ENCODE data around the gene RNASEH2A.

Gene RNASEH2A

DNA sequence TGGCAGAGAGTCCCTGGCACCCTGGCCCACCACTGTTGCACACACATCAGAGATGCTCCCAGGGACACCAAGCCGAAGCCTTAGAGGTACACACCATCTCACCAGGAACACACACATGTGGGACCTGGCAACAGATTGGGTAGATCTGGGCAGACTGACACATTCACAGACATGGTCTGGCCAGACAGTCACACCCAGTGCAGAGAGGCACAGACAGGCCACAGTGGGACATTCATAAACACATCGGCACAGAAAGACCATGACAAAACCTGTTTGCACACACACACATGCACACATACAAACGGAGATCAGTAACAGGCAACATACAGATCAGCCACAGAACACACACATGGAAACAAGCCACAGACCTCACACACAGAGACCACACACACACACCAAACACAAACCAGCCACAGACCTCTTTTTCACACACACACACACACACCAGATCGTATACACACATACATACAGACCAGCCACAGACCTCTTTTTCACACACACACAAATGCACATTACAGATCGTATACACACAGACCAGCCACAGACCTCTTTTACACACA lies 21.4 kb upstream of the RNASEH2A start:
- ATAC-seq (replicated peaks; ENCODE audit: extremely low read depth, poor library complexity, severe bottlenecking) (peak; percentile 20), DNase-seq (ENCODE audit: low spot score in 2 of 2) (peak in 1 of 2 donors; percentile 71)
- Mint-ChIP-seq H3K27ac (ENCODE audit: low read depth) (no peak overlapping the region), H3K9me3 (no peaks in the 10 kb centered on the region), H3K27me3 (no peaks in the 10 kb centered on the region), H3K36me3 (ENCODE audit: insufficient read depth) (peaks cover 14% of the 10 kb centered on the region), H3K4me1 (peaks cover 15% of the 10 kb centered on the region), H3K4me3 (no peak overlapping the region)

DNA sequence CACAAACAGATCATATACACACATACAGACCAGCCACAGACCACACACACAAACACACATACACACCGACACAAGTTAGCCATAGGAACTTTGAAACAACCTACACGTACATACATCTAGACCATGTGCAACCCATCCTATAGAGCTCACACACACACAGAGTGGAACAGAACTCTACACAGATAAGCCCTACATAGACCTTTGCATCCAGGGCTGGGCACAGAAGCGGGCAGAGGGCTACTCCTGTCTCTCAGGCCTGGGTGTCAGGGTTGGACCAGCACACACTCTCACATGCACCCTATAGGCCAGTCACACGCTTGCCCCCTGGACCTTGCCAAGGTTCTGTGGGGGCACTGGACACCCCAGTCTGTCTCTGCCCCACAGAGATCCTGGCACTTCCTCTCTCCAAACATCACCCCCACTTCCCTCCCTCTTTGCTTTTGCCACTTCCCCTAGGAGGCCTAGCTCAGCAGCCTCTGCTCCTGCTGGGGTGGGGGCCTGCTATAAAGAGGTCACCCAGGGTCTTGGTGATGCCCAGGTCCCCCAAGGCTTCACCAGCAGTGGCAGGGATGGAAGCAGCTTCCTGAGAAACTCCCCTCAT lies 20.9 kb upstream of the RNASEH2A start:
- H3K9me3 Mint-ChIP-seq: no peaks in the 10 kb centered on the region
- no peak for DNase-seq (ENCODE audit: low spot score in 2 of 2)
- no peaks in the 10 kb centered on the region for H3K27me3 Mint-ChIP-seq
- ATAC-seq (replicated peaks; ENCODE audit: extremely low read depth, poor library complexity, severe bottlenecking): no peak
- H3K4me3 Mint-ChIP-seq: no peak overlapping the region
- H3K4me1 Mint-ChIP-seq: peaks cover 19% of the 10 kb centered on the region
- H3K36me3 Mint-ChIP-seq (ENCODE audit: insufficient read depth): peaks cover 18% of the 10 kb centered on the region
- no peak overlapping the region for H3K27ac Mint-ChIP-seq (ENCODE audit: low read depth)

DNA sequence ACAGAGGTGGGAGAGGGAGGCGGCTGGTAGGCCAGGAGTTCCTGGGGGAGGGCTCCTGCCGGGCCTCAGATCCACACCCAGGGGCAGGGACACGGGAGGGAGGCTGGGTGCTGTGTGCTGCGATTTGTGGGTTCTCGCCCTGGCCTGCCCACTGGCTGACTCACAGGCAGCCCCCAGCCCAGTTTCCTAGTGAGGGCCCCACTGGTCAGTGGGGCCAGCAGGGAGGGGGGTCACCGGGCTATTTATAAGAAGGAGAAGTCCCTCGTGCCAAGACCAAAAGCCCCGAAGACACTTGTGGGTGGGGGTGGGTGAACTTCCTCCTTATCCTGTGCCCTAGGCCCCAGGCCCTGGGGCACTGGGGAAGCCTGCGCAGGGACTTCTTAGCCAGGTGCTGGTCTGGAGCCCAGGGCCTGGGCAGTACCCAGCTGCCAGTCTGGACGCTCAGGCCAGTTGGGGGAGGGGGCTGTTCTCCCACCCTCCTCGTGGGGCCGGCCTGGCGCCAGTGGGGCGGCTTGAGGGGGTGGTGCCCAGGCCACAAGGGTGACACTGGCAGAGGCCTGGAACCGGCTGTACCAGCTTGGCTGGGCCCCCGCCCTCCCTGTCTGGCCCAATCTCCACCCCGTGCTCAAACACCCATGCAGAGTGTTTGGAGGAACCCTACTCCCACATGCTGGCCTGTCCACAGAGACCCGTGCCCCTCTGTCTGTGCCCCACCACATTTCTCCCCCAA lies 20.1 kb upstream of the RNASEH2A start:
- peaks cover 24% of the 10 kb centered on the region for H3K36me3 Mint-ChIP-seq (ENCODE audit: insufficient read depth)
- no peak overlapping the region for H3K27ac Mint-ChIP-seq (ENCODE audit: low read depth)
- H3K27me3 Mint-ChIP-seq: no peaks in the 10 kb centered on the region
- ATAC-seq (replicated peaks; ENCODE audit: extremely low read depth, poor library complexity, severe bottlenecking) (no peak), DNase-seq (ENCODE audit: low spot score in 2 of 2) (no peak)
- H3K4me3 Mint-ChIP-seq: no peak overlapping the region
- no peaks in the 10 kb centered on the region for H3K9me3 Mint-ChIP-seq
- H3K4me1 Mint-ChIP-seq: peaks cover 27% of the 10 kb centered on the region

DNA sequence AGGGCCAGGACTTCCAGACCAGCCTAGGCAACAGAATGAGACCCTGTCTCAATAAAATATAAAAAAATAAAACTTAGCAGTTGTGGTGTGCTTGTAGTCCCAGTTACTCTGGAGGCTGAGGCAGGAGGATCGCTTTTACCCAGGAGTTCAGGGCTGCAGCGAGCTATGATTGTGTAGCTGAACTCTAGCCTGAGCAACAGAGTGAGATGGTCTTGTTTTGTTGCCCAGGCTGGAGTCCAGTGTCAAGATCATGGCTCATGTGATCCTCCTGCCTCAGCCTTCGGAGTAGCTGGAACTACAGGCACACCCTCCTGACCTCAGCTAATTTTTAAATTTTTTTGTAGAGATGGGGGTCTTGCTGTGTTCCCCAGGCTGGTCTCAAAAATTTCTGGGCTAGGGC lies 19.4 kb upstream of the RNASEH2A start:
- Mint-ChIP-seq H3K36me3 (ENCODE audit: insufficient read depth) (peaks cover 27% of the 10 kb centered on the region), H3K4me3 (no peak overlapping the region), H3K4me1 (peaks cover 24% of the 10 kb centered on the region), H3K27me3 (no peaks in the 10 kb centered on the region), H3K27ac (ENCODE audit: low read depth) (no peak overlapping the region), H3K9me3 (no peaks in the 10 kb centered on the region)
- ATAC-seq (replicated peaks; ENCODE audit: extremely low read depth, poor library complexity, severe bottlenecking) (no peak), DNase-seq (ENCODE audit: low spot score in 2 of 2) (no peak)

DNA sequence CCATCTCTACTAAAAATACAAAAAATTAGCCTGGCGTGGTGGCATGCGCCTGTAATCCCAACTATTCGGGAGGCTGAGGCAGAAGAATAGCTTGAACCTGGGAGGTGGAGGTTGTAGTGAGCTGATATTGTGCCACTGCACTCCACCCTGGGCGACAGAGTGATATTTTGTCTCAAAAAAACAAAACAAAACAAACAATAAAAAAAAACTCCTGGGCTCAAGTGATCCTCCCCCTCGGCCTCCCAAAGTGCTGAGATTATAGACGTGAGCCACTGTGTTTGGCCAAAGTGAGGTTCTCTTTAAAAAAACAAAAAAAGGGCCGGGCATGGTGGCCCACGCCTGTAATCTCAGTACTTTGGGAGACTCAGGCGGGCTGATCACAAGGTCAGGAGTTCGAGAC lies 18.9 kb upstream of the RNASEH2A start:
- no peaks in the 10 kb centered on the region for H3K27me3 Mint-ChIP-seq
- H3K36me3 Mint-ChIP-seq (ENCODE audit: insufficient read depth): peaks cover 28% of the 10 kb centered on the region
- DNase-seq (ENCODE audit: low spot score in 2 of 2): no peak
- H3K4me1 Mint-ChIP-seq: peaks cover 20% of the 10 kb centered on the region
- H3K9me3 Mint-ChIP-seq: no peaks in the 10 kb centered on the region
- H3K27ac Mint-ChIP-seq (ENCODE audit: low read depth): no peak overlapping the region
- no peak for ATAC-seq (replicated peaks; ENCODE audit: extremely low read depth, poor library complexity, severe bottlenecking)
- H3K4me3 Mint-ChIP-seq: no peak overlapping the region

DNA sequence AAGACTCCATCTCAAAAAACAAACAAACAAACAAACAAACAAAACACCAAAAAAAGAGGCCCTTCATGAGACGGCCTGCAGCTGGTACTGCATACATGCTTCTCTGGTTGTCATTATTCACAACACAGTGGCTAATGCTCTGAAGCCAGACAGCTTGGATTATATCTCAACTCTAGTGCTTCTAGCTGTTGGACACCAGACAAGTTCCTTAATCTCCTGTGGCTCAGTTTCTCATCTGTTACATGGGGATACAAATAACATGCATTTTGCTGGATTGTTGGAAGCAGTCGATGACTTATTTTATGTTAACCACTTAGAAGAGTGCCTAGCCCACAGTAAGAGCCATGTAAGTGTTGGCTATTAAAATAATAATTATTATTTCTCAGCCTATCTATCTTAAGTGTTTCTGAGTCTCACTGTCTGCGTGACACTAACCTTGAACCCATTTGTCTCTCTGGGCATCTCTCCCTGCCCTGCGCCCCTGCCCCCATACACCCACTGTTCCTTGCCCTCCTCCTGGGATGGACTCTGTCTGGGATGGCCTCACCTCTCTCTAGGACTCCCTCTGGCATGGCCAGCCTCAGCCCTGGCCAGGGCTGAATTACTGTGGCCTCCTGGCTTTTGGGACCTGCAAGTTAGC lies 18.2 kb upstream of the RNASEH2A start:
- ATAC-seq (replicated peaks; ENCODE audit: extremely low read depth, poor library complexity, severe bottlenecking): no peak
- no peak overlapping the region for H3K4me3 Mint-ChIP-seq
- peak overlapping the region; percentile 97 for H3K27ac Mint-ChIP-seq (ENCODE audit: low read depth)
- H3K36me3 Mint-ChIP-seq (ENCODE audit: insufficient read depth): peaks cover 35% of the 10 kb centered on the region
- H3K4me1 Mint-ChIP-seq: peaks cover 20% of the 10 kb centered on the region
- H3K9me3 Mint-ChIP-seq: no peaks in the 10 kb centered on the region
- H3K27me3 Mint-ChIP-seq: no peaks in the 10 kb centered on the region
- DNase-seq (ENCODE audit: low spot score in 2 of 2): no peak

DNA sequence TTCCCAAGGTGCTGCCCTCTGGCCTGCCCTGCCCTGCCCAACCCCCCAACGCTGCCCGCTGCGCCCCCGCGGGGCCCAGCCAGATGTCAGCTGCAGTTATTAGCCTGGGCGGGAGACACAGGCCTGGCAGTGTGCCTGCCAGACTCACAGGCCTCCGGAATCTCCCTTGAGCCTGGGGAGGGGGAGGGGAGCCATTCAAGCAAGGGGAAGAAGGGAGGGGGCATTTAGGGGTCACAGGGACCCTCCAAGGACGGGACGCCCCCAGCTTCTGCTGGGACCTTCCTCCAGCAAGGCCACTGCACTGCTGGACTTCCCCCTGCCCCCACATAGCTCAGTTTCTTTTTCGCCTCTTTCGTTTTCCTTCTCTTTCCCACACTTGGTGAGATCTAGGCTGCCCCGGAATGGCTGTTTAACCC lies 17.7 kb upstream of the RNASEH2A start:
- H3K9me3 Mint-ChIP-seq: no peaks in the 10 kb centered on the region
- no peaks in the 10 kb centered on the region for H3K27me3 Mint-ChIP-seq
- ATAC-seq (replicated peaks; ENCODE audit: extremely low read depth, poor library complexity, severe bottlenecking): no peak
- peak overlapping the region; percentile 97 for H3K27ac Mint-ChIP-seq (ENCODE audit: low read depth)
- peaks cover 20% of the 10 kb centered on the region for H3K4me1 Mint-ChIP-seq
- H3K36me3 Mint-ChIP-seq (ENCODE audit: insufficient read depth): peaks cover 39% of the 10 kb centered on the region
- H3K4me3 Mint-ChIP-seq: peak overlapping the region; percentile 72
- DNase-seq (ENCODE audit: low spot score in 2 of 2): peak in 1 of 2 donors; percentile 41

DNA sequence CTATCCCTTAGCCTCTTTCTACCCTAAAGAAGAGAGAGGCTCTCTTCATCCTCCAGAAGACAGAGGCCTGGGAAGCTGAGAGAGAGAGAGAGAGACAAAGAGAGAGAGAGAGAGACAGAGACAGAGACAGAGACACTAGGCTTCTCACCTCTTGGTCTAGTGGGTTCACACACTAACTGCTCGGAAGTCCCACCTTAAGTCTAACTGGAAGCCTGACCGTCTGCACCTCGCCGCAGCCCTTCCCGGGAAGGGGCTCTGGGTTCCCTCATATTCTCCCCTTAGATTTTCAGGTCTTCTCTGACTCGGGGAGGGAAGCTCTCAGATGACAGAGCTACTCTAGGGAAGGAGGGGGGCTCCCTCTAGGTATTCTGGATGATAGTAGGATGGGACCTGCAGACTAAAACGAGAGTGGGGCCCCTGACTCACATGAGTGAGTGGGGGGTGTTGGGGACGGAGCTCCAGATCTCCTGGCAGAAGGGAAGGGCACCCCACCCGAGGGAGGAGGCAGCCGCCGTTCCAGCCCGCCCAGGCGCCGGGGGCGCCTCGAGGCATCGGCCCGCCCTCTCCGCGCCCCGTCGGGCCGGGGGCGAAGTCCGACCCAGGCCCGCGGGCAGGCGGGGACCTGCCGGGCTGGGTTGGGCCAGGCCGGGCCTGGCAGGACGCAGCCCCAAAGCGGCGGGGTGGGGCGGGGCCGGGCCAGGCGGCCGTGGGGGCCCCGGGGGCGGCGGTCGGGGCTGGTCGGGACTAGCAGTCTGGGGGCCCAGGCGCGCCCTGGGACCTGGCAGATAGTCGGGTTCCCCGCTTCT lies 17.1 kb upstream of the RNASEH2A start:
- peaks cover 44% of the 10 kb centered on the region for H3K36me3 Mint-ChIP-seq (ENCODE audit: insufficient read depth)
- no peak for DNase-seq (ENCODE audit: low spot score in 2 of 2)
- H3K4me3 Mint-ChIP-seq: peak overlapping the region; percentile 96
- H3K27me3 Mint-ChIP-seq: no peaks in the 10 kb centered on the region
- peaks cover 24% of the 10 kb centered on the region for H3K4me1 Mint-ChIP-seq
- H3K27ac Mint-ChIP-seq (ENCODE audit: low read depth): peak overlapping the region; percentile 97
- ATAC-seq (replicated peaks; ENCODE audit: extremely low read depth, poor library complexity, severe bottlenecking): no peak
- H3K9me3 Mint-ChIP-seq: no peaks in the 10 kb centered on the region

DNA sequence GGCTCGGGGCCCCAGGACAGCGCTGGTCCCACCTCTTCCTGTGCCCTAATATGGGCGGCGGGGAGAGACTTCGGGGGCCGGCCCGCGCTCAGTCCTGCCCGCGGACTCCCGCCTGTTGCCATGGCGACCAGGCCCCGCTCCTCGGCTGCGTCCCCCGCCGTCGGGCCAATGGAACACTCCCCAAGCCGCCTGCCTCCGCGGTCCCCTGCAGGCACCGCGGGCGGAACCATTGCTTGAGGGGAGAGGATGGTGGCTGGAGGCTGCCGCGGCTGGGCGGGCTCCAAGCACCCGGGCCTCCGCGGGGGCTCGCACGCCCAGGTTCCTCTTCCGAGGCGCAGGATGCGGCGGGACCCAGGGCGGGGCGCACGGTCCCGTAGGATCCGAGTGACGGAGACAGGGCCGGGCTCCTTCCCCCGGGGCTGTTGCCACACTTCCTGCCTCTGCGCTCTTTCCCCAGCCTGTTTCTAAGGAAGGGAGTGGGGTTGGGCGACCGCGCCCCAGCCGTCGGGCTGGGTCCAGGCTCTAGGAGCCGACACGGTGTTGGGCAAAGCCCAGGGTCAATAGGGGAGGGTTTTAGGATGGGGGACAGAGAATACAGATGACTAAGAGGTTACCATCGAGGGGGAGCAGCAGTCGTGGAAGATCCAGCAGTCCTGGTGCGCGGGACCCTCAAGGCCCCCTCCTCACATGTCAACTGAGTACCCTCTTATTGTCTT lies 16.3 kb upstream of the RNASEH2A start:
- ATAC-seq (replicated peaks; ENCODE audit: extremely low read depth, poor library complexity, severe bottlenecking) (peak; percentile 30), DNase-seq (ENCODE audit: low spot score in 2 of 2) (peak; percentile 89 to 90)
- Mint-ChIP-seq H3K4me3 (peak overlapping the region; percentile 96), H3K36me3 (ENCODE audit: insufficient read depth) (peaks cover 50% of the 10 kb centered on the region), H3K27ac (ENCODE audit: low read depth) (peak overlapping the region; percentile 97), H3K27me3 (no peaks in the 10 kb centered on the region), H3K4me1 (peaks cover 28% of the 10 kb centered on the region), H3K9me3 (no peaks in the 10 kb centered on the region)

DNA sequence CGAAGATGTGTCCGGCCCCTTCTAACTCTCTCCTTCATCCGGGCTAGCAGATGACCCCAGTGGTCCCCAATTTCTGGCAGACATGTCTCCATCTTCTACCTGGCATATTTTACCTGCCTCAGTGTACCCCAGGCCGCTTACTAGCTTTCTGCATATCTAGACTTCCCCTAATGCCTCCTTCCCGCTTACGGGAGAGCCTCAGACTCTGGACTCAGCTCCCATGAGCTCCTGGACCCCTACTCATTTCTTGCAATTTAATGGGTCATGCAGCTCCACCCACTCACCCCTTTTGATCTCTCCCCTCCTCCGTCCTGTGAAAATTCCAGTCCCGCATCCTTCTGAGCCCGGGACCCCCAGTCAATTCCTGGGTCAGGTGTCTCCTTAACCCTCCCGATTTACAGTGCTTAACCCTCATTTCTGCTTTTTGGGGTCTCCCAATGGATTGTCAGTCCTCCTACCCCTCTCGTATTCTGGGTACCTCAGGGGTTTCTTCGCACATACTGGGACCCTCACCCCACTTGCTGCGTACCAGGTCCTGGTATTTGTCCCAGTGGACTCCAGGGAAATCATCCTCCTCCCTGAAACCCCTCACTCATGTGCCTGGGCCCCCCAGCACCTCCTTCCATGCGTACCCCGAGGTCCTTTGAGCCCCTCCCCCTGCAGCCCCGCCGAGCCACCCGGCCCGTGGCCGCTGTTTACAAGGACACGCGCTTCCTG lies 15.6 kb upstream of the RNASEH2A start:
- Mint-ChIP-seq H3K9me3 (no peaks in the 10 kb centered on the region), H3K36me3 (ENCODE audit: insufficient read depth) (peaks cover 50% of the 10 kb centered on the region), H3K4me3 (peak overlapping the region; percentile 96), H3K27ac (ENCODE audit: low read depth) (peak overlapping the region; percentile 97), H3K27me3 (no peaks in the 10 kb centered on the region), H3K4me1 (peaks cover 30% of the 10 kb centered on the region)
- ATAC-seq (replicated peaks; ENCODE audit: extremely low read depth, poor library complexity, severe bottlenecking): no peak
- DNase-seq (ENCODE audit: low spot score in 2 of 2): no peak

DNA sequence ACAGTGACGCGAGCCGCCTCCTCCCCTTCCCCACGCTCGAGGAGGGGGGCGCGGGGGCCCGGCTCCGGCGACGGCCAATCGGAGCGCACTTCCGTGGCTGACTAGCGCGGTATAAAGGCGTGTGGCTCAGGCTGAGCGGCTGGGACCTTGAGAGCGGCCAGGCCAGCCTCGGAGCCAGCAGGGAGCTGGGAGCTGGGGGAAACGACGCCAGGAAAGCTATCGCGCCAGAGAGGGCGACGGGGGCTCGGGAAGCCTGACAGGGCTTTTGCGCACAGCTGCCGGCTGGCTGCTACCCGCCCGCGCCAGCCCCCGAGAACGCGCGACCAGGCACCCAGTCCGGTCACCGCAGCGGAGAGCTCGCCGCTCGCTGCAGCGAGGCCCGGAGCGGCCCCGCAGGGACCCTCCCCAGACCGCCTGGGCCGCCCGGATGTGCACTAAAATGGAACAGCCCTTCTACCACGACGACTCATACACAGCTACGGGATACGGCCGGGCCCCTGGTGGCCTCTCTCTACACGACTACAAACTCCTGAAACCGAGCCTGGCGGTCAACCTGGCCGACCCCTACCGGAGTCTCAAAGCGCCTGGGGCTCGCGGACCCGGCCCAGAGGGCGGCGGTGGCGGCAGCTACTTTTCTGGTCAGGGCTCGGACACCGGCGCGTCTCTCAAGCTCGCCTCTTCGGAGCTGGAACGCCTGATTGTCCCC lies 14.9 kb upstream of the RNASEH2A start, which contains the start of gene JUNB:
Gene JUNB (plus strand): TSS at position 142 of the 706 bp plus-strand sequence. CDS start 286 bp downstream, at position 428.
- DNase-seq (ENCODE audit: low spot score in 2 of 2) (peak; percentile 96), ATAC-seq (replicated peaks; ENCODE audit: extremely low read depth, poor library complexity, severe bottlenecking) (peak; percentile 31)
- Mint-ChIP-seq H3K36me3 (ENCODE audit: insufficient read depth) (peaks cover 52% of the 10 kb centered on the region), H3K27me3 (no peaks in the 10 kb centered on the region), H3K9me3 (no peaks in the 10 kb centered on the region), H3K4me3 (peak within 1 kb of the TSS; percentile 96), H3K27ac (ENCODE audit: low read depth) (peak within 1 kb of the TSS; percentile 97), H3K4me1 (peaks cover 38% of the 10 kb centered on the region)

Measured in central memory CD8-positive, alpha-beta T cell (primary cell).